Liver (tissue), 9 donors: ENCODE results near the gene TM9SF1. TPM values are rescaled to one million over a fixed set of nuclear protein-coding genes. Genes with fewer than 3 reads are reported as not detected.

Experiments used
- DNase-seq: peaks from one replicate; pipeline ENCODE4 v3.0.0-alpha.2; 2017; ENCODE audit warnings: low spot score
- H3K27ac ChIP-seq, 2 donors: one replicate each; pipeline ENCODE4 v1.7.0; 2013; ENCODE audit warnings: inconsistent platforms in 2 of 2, low read length in 2 of 2, control low read depth in 1 of 2, low read depth in 1 of 2, mild to moderate bottlenecking in 1 of 2
- H3K27me3 ChIP-seq, 4 donors: one replicate each; pipeline versions ENCODE4 v1.6.1 to v1.7.0; 2013; ENCODE audit warnings: low read length in 3 of 4, inconsistent platforms in 1 of 4, mild to moderate bottlenecking in 1 of 4, moderate library complexity in 1 of 4; ENCODE audit not compliant: control insufficient read depth in 4 of 4, insufficient read depth in 4 of 4
- H3K36me3 ChIP-seq, 4 donors: one replicate each; pipeline versions ENCODE4 v1.6.1 to v1.7.0; 2013; ENCODE audit warnings: low read length in 3 of 4, mild to moderate bottlenecking in 3 of 4, low read depth in 1 of 4, moderate library complexity in 1 of 4; ENCODE audit not compliant: control insufficient read depth in 4 of 4, insufficient read depth in 3 of 4
- H3K4me1 ChIP-seq, 4 donors: one replicate each; pipeline versions ENCODE4 v1.6.1 to v1.7.0; 2013; ENCODE audit warnings: low read length in 3 of 4, mild to moderate bottlenecking in 3 of 4, moderate library complexity in 1 of 4; ENCODE audit not compliant: control insufficient read depth in 4 of 4, insufficient read depth in 4 of 4
- H3K4me3 ChIP-seq, 3 donors: one replicate each; pipeline versions ENCODE4 v1.6.1 to v1.7.0; 2013; ENCODE audit warnings: low read length in 3 of 3, control low read depth in 1 of 3, low read depth in 1 of 3, mild to moderate bottlenecking in 1 of 3
- H3K9ac ChIP-seq, 2 donors: one replicate each; pipeline ENCODE4 v1.7.0; 2013; ENCODE audit warnings: low read length in 2 of 2, mild to moderate bottlenecking in 2 of 2, moderate library complexity in 2 of 2, control low read depth in 1 of 2, low read depth in 1 of 2
- H3K9me3 ChIP-seq, 4 donors: one replicate each; pipeline versions ENCODE4 v1.6.1 to v1.7.0; 2013; ENCODE audit warnings: low read length in 3 of 4; ENCODE audit not compliant: control insufficient read depth in 4 of 4
- ATF3 ChIP-seq: IDR thresholded peaks from 2 replicates; pipeline ENCODE4 v1.6.1; 2016; ENCODE audit warnings: antibody characterized with exemption
- CTCF ChIP-seq: fragments of 150-350 bp; IDR thresholded peaks from 2 replicates; pipeline ENCODE4 v1.5.1; 2017; ENCODE audit warnings: improper control_type of control experiment, low read depth, low read length; ENCODE audit not compliant: missing input control
- EGR1 ChIP-seq, 2 donors: IDR thresholded peaks; 2 replicates each; pipeline ENCODE4 v1.6.1; 2016 to 2018; ENCODE audit warnings: antibody characterized with exemption in 2 of 2, low read depth in 2 of 2
- FOXA1 ChIP-seq: IDR thresholded peaks from 2 replicates; pipeline ENCODE4 v1.6.1; 2016; ENCODE audit warnings: antibody characterized with exemption
- FOXA2 ChIP-seq: IDR thresholded peaks from 2 replicates; pipeline ENCODE4 v1.6.1; 2016; ENCODE audit warnings: antibody characterized with exemption
- GABPA ChIP-seq, 2 donors: IDR thresholded peaks in 1 of 2; conservative IDR thresholded peaks in 1 of 2; 2 replicates each; pipeline ENCODE4 v1.6.1; 2016; ENCODE audit warnings: antibody characterized with exemption in 2 of 2, mild to moderate bottlenecking in 1 of 2, moderate library complexity in 1 of 2
- HNF4A ChIP-seq, 2 donors: conservative IDR thresholded peaks; 2 replicates each; pipeline ENCODE4 v1.6.1; 2016; ENCODE audit warnings: antibody characterized with exemption in 2 of 2, mild to moderate bottlenecking in 2 of 2
- HNF4G ChIP-seq: IDR thresholded peaks from 2 replicates; pipeline ENCODE4 v1.6.1; 2016; ENCODE audit warnings: antibody characterized with exemption
- JUND ChIP-seq, 2 donors: IDR thresholded peaks; 2 replicates each; pipeline ENCODE4 v1.6.1; 2016; ENCODE audit warnings: antibody characterized with exemption in 2 of 2
- MAX ChIP-seq: IDR thresholded peaks from 2 replicates; pipeline ENCODE4 v1.6.1; 2016; ENCODE audit warnings: antibody characterized with exemption
- NR2F2 ChIP-seq: IDR thresholded peaks from 2 replicates; pipeline ENCODE4 v1.6.1; 2016; ENCODE audit warnings: antibody characterized with exemption
- RAD21 ChIP-seq, 2 donors: IDR thresholded peaks; 2 replicates each; pipeline ENCODE4 v1.6.1; 2016; ENCODE audit warnings: antibody characterized with exemption in 2 of 2, mild to moderate bottlenecking in 2 of 2
- REST ChIP-seq: IDR thresholded peaks from 2 replicates; pipeline ENCODE4 v1.6.1; 2016; ENCODE audit warnings: antibody characterized with exemption, mild to moderate bottlenecking
- RXRA ChIP-seq, 2 donors: IDR thresholded peaks; 2 replicates each; pipeline ENCODE4 v1.6.1; 2017 to 2018; ENCODE audit warnings: antibody characterized with exemption in 2 of 2, mild to moderate bottlenecking in 1 of 2
- SP1 ChIP-seq: IDR thresholded peaks from 2 replicates; pipeline ENCODE4 v1.6.1; 2018; ENCODE audit warnings: antibody characterized with exemption, mild to moderate bottlenecking
- TAF1 ChIP-seq: conservative IDR thresholded peaks from 2 replicates; pipeline ENCODE4 v1.6.1; 2016; ENCODE audit warnings: antibody characterized with exemption, mild to moderate bottlenecking
- YY1 ChIP-seq: IDR thresholded peaks from 2 replicates; pipeline ENCODE4 v1.6.1; 2016; ENCODE audit warnings: antibody characterized with exemption, mild to moderate bottlenecking
- ZBTB33 ChIP-seq: IDR thresholded peaks from 2 replicates; pipeline ENCODE4 v1.6.1; 2016; ENCODE audit warnings: antibody characterized with exemption
- WGBS: extraction: QIAGEN DNeasy Blood & Tissue Kit; methylation state at CpG from one replicate; pipeline ENCODE4 v1.1.7; 2013; 5-methylcytosine and 5-hydroxymethylcytosine counted together
- polyA plus RNA-seq, 2 donors: library from polyadenylated mRNA; stranded (reverse) in 1 of 2; unstranded in 1 of 2; fragments of 200-250 nt in 1 of 2; fragments of >200 nt in 1 of 2; fragmentation: Nextera tagmentation in 1 of 2; extraction: Ambion mirVana in 1 of 2; gene quantifications; one replicate each; pipeline versions ENCODE4 v1.2.1 to v1.2.3, GENCODE V29; 2013 to 2015
- total RNA-seq, 2 donors: library from RNA; depleted of rRNA; stranded (reverse); fragments of >200 nt; gene quantifications; one replicate each; pipeline ENCODE4 v1.2.3, GENCODE V29; 2014
- donor health status: healthy.
- donor health status: healthy.
- donor health status: healthy.
- donor health status: healthy.
- donor health status: healthy.

TM9SF1 gene
- total and polyA plus RNA-seq, 4 donors = 27.5 to 76.2 (median 38.5) TPM

GRCh38 chr14:24194873-24195185, 412 bp downstream of the TM9SF1 start:
- 48% methylated on average over 8 of the region's 8 CpGs for WGBS
- Histone ChIP-seq H3K4me1 (peaks cover 0 to 29% (median 23%) of the 10 kb centered on the region in 4 donors), H3K27me3 (no peaks in the 10 kb centered on the region), H3K9ac (peak overlapping the region; percentile 76 to 97), H3K4me3 (peak overlapping the region; percentile 79 to 94 (median 93)), H3K36me3 (peaks cover 4 to 17% (median 9%) of the 10 kb centered on the region in 4 donors), H3K27ac (peak overlapping the region; percentile 99), H3K9me3 (no peaks in the 10 kb centered on the region)
- no peak for TF ChIP-seq ATF3
- TF ChIP-seq HNF4G = no peak
- TF ChIP-seq HNF4A (conservative IDR thresholded peaks at IDR 0.05) = no peak
- no peak for TF ChIP-seq RAD21 (IDR thresholded peaks at IDR 0.05)
- TF ChIP-seq EGR1 (IDR thresholded peaks at IDR 0.05; ENCODE audit: low read depth in 2 of 2) = no peak
- TF ChIP-seq FOXA1 = no peak
- no peak for TF ChIP-seq JUND (IDR thresholded peaks at IDR 0.05)
- TF ChIP-seq TAF1 = no peak
- TF ChIP-seq GABPA (IDR thresholded peaks at IDR 0.05 in 1 of 2, conservative IDR thresholded peaks at IDR 0.05 in 1 of 2) = no peak
- no peak for TF ChIP-seq MAX
- TF ChIP-seq RXRA (IDR thresholded peaks at IDR 0.05) = no peak
- TF ChIP-seq FOXA2 = no peak
- no peak for TF ChIP-seq REST
- DNase-seq = no peak

- Histone ChIP-seq H3K36me3 (peaks cover 4 to 17% (median 10%) of the 10 kb centered on the region in 4 donors), H3K27me3 (no peaks in the 10 kb centered on the region), H3K27ac (peak overlapping the region; percentile 99), H3K9ac (peak overlapping the region; percentile 1 to 76), H3K4me3 (peak overlapping the region; percentile 79 to 94 (median 93)), H3K4me1 (peaks cover 0 to 29% (median 24%) of the 10 kb centered on the region in 4 donors), H3K9me3 (no peaks in the 10 kb centered on the region)
- WGBS = 90% methylated on average over 7 of the region's 7 CpGs
- DNase-seq = no peak
- TF ChIP-seq RXRA (IDR thresholded peaks at IDR 0.05) (no peak), ATF3 (no peak), HNF4G (no peak), YY1 (no peak), CTCF (no peak), ZBTB33 (no peak), GABPA (IDR thresholded peaks at IDR 0.05 in 1 of 2, conservative IDR thresholded peaks at IDR 0.05 in 1 of 2) (no peak), SP1 (no peak), NR2F2 (no peak), RAD21 (IDR thresholded peaks at IDR 0.05) (no peak), EGR1 (IDR thresholded peaks at IDR 0.05; ENCODE audit: low read depth in 2 of 2) (no peak), MAX (no peak), FOXA2 (no peak), JUND (IDR thresholded peaks at IDR 0.05) (no peak), FOXA1 (no peak), HNF4A (conservative IDR thresholded peaks at IDR 0.05) (no peak), TAF1 (no peak), REST (no peak)
Measured at GRCh38 chr14:24194186-24194872, 912 bp downstream of the TM9SF1 start.
